Keratinocyte (primary cell): ENCODE results near the gene JAKMIP1. TPM values are rescaled to one million over a fixed set of nuclear protein-coding genes. Genes with fewer than 3 reads are reported as not detected.

ENCODE experiments used
- DNase-seq: peaks from one replicate; pipeline ENCODE4 v3.0.0-alpha.2; 2011; ENCODE audit warnings: low read depth, missing footprints, low spot score
- FAIRE-seq: peaks from 2 replicates; lab custom pipeline; 2011; peaks lifted over from hg19 to GRCh38; lab: Jason Lieb, UNC
- H2AFZ ChIP-seq: 2 replicates; pipeline ENCODE4 v1.6.0; 2012; ENCODE audit warnings: low read length, control low read depth, inconsistent platforms; ENCODE audit not compliant: control insufficient read depth
- H3K27ac ChIP-seq: 2 replicates; pipeline ENCODE4 v1.5.1; 2011; ENCODE audit warnings: low read length; ENCODE audit not compliant: control insufficient read depth, insufficient read depth
- H3K27me3 ChIP-seq: 3 replicates; pipeline ENCODE4 v1.6.0; 2011; ENCODE audit warnings: low read length; ENCODE audit not compliant: control insufficient read depth, insufficient read depth; ENCODE audit errors: extremely low read depth
- H3K36me3 ChIP-seq, 2 experiments: 2 replicates in 1 of 2; 3 replicates in 1 of 2; pipeline ENCODE4 v1.5.1; 2011; ENCODE audit warnings: low read length in 2 of 2, mild to moderate bottlenecking in 1 of 2; ENCODE audit not compliant: control insufficient read depth in 2 of 2, insufficient read depth in 2 of 2; ENCODE audit errors: extremely low read depth in 1 of 2
- H3K4me1 ChIP-seq: 3 replicates; pipeline ENCODE4 v1.5.1; 2011; ENCODE audit warnings: low read length; ENCODE audit not compliant: control insufficient read depth, insufficient read depth; ENCODE audit errors: extremely low read depth
- H3K4me2 ChIP-seq: 3 replicates; pipeline ENCODE4 v1.6.0; 2011; ENCODE audit warnings: low read depth, low read length; ENCODE audit not compliant: control insufficient read depth, insufficient read depth; ENCODE audit errors: extremely low read depth
- H3K4me3 ChIP-seq, 3 experiments: fragments of 200-600 bp in 1 of 3; sonication (generic) in 1 of 3; 2 replicates in 2 of 3; 3 replicates in 1 of 3; pipeline ENCODE4 v1.5.1; 2011 to 2016; ENCODE audit warnings: low read length in 3 of 3, mild to moderate bottlenecking in 3 of 3, control low read depth in 2 of 3, inconsistent platforms in 1 of 3, low read depth in 1 of 3, mixed read lengths in 1 of 3, mixed run types in 1 of 3, moderate library complexity in 1 of 3; ENCODE audit not compliant: control insufficient read depth in 2 of 3, insufficient read depth in 2 of 3; ENCODE audit errors: extremely low read depth in 1 of 3
- H3K79me2 ChIP-seq: 2 replicates; pipeline ENCODE4 v1.6.0; 2012; ENCODE audit warnings: low read length; ENCODE audit not compliant: control insufficient read depth, insufficient read depth
- H3K9ac ChIP-seq: 3 replicates; pipeline ENCODE4 v1.6.0; 2011; ENCODE audit warnings: low read length; ENCODE audit not compliant: control insufficient read depth, insufficient read depth; ENCODE audit errors: extremely low read depth
- H3K9me1 ChIP-seq: 3 replicates; pipeline ENCODE4 v1.6.0; 2011; ENCODE audit warnings: low read length; ENCODE audit not compliant: control insufficient read depth, insufficient read depth; ENCODE audit errors: extremely low read depth
- H3K9me3 ChIP-seq: 2 replicates; pipeline ENCODE4 v1.5.1; 2012; ENCODE audit warnings: low read depth, low read length; ENCODE audit not compliant: control insufficient read depth
- H4K20me1 ChIP-seq: 3 replicates; pipeline ENCODE4 v1.6.0; 2011; ENCODE audit warnings: low read length; ENCODE audit not compliant: control insufficient read depth, insufficient read depth; ENCODE audit errors: extremely low read depth
- EZH2 ChIP-seq: IDR thresholded peaks from one replicate; pipeline ENCODE4 v1.6.1; 2012; ENCODE audit warnings: inconsistent platforms, mild to moderate bottlenecking, low read length, moderate library complexity
- dilution Hi-C: fragments of 300-500 bp; cut with MboI; formaldehyde crosslinking; loops from one replicate; pipeline ENCODE4 v1.7.0; 2020; ENCODE audit warnings: low sequenced_read_pairs; ENCODE audit not compliant: extremely low pct_ligation_motif_present
- polyA plus RNA-seq, 5 experiments: library from polyadenylated mRNA; depleted of rRNA in 3 of 5; stranded (reverse) in 3 of 5; stranded (forward) in 1 of 5; unstranded in 1 of 5; fragments of >200 nt; gene quantifications; 1 replicate in 1 of 5; 2 replicates in 3 of 5; 3 replicates in 1 of 5; pipeline versions ENCODE4 v1.2.1 to v1.2.3, GENCODE V29; 2011 to 2012; ENCODE audit warnings: missing spikeins in 2 of 5, low read depth in 1 of 5, low replicate concordance in 1 of 5
- TF ChIP-seq, protein P1 (sequence below), 3 experiments: IDR thresholded peaks in 1 of 3; conservative IDR thresholded peaks in 1 of 3; optimal IDR thresholded peaks in 1 of 3; 2 replicates in 2 of 3; 3 replicates in 1 of 3; pipeline versions ENCODE3 to v1.5.1; 2011; ENCODE audit warnings: low read length in 3 of 3, mild to moderate bottlenecking in 3 of 3, moderate library complexity in 2 of 3, control low read depth in 1 of 3, inconsistent platforms in 1 of 3; ENCODE audit not compliant: insufficient read depth in 2 of 3; ENCODE audit errors: extremely low read depth in 1 of 3

The JAKMIP1 gene
- polyA plus RNA-seq, 1 donor (not counting 4 experiments of a cell fraction or from before 2014, with no cell fraction given): not detected

DNA sequence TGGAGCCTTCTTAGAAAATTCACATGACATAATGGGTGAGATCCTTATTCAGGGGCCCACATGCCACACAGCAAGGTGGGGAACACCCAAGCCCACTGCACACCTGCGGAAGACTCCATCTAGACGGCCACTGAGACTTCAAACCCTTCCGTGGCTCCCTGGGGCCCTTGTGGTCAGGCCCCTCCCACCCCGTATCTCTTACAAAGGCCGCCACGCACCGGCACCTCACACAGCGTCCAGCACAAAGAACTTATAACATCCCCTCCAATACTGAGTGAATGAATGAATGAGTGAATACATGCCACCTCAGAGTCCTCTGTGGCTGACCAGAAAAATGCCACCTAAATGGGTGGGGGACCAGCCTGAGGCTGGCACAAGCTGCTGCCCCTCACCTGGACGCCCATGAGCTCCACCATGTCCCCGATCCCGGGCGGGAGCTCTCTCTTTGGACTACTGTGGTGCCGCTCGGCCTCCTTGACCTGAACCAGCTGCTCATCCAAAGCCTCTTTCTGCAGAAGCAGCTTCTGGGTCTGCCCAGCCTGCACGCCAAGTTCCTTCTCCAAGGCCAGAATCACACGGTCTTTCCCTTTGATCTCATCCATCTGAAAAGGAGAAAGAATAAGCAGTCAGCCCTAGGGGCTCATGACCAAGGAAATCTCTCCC is 115.2 kb downstream of the JAKMIP1 start:
- no peak overlapping the region for H3K4me2 ChIP-seq
- H3K9me1 ChIP-seq: no peaks in the 10 kb centered on the region
- no peaks in the 10 kb centered on the region for H3K4me1 ChIP-seq
- no peaks in the 10 kb centered on the region for H3K79me2 ChIP-seq
- no peak overlapping the region for H3K4me3 ChIP-seq
- no peak overlapping the region for H3K9ac ChIP-seq
- no peaks in the 10 kb centered on the region for H3K27me3 ChIP-seq
- no peaks in the 10 kb centered on the region for H3K9me3 ChIP-seq
- no peak for FAIRE-seq
- H2AFZ ChIP-seq: no peak overlapping the region
- no peak for DNase-seq
- TF ChIP-seq, protein P1, sequence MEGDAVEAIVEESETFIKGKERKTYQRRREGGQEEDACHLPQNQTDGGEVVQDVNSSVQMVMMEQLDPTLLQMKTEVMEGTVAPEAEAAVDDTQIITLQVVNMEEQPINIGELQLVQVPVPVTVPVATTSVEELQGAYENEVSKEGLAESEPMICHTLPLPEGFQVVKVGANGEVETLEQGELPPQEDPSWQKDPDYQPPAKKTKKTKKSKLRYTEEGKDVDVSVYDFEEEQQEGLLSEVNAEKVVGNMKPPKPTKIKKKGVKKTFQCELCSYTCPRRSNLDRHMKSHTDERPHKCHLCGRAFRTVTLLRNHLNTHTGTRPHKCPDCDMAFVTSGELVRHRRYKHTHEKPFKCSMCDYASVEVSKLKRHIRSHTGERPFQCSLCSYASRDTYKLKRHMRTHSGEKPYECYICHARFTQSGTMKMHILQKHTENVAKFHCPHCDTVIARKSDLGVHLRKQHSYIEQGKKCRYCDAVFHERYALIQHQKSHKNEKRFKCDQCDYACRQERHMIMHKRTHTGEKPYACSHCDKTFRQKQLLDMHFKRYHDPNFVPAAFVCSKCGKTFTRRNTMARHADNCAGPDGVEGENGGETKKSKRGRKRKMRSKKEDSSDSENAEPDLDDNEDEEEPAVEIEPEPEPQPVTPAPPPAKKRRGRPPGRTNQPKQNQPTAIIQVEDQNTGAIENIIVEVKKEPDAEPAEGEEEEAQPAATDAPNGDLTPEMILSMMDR (optimal IDR thresholded peaks at IDR 0.05 in 1 of 3, IDR thresholded peaks at IDR 0.05 in 1 of 3, conservative IDR thresholded peaks at IDR 0.05 in 1 of 3; ENCODE audit: extremely low read depth in 1 of 3, insufficient read depth in 2 of 3, low read length in 3 of 3): no peak
- dilution Hi-C loops: no loop called here
- no peaks in the 10 kb centered on the region for H3K36me3 ChIP-seq
- H4K20me1 ChIP-seq: no peaks in the 10 kb centered on the region
- no peak overlapping the region for H3K27ac ChIP-seq

- dilution Hi-C loops: no loop called here
- no peaks in the 10 kb centered on the region for H3K79me2 ChIP-seq
- no peaks in the 10 kb centered on the region for H3K9me3 ChIP-seq
- H3K4me3 ChIP-seq: no peak overlapping the region
- TF ChIP-seq, protein P1 (optimal IDR thresholded peaks at IDR 0.05 in 1 of 3, IDR thresholded peaks at IDR 0.05 in 1 of 3, conservative IDR thresholded peaks at IDR 0.05 in 1 of 3; ENCODE audit: extremely low read depth in 1 of 3, insufficient read depth in 2 of 3, low read length in 3 of 3): no peak
- TF ChIP-seq EZH2: no peak
- no peak overlapping the region for H3K27ac ChIP-seq
- DNase-seq (no peak), FAIRE-seq (no peak)
- no peak overlapping the region for H3K4me2 ChIP-seq
- no peaks in the 10 kb centered on the region for H3K9me1 ChIP-seq
- no peaks in the 10 kb centered on the region for H4K20me1 ChIP-seq
- no peak overlapping the region for H3K9ac ChIP-seq
- no peaks in the 10 kb centered on the region for H3K36me3 ChIP-seq
- H3K4me1 ChIP-seq: no peaks in the 10 kb centered on the region
- H2AFZ ChIP-seq: no peak overlapping the region
- no peaks in the 10 kb centered on the region for H3K27me3 ChIP-seq
Measured at GRCh38 chr4:6079965-6080364, 120.4 kb downstream of the JAKMIP1 start.
